Suprapubic skin (tissue), 4 donors: ENCODE measurements around the gene B3GALT5. TPM values are rescaled to one million over a fixed set of nuclear protein-coding genes. Genes with fewer than 3 reads are reported as not detected.
A peak's percentile ranks its signal among the peaks of the same experiment; 100 is the strongest.

ENCODE experiments used
- DNase-seq, 2 donors: peaks; one replicate each; pipeline ENCODE4 v3.0.0-alpha.2; 2019; ENCODE audit warnings: low spot score in 2 of 2
- H3K27ac ChIP-seq: fragments of 200-600 bp; sonication (generic); one replicate; pipeline ENCODE4 v1.5.1; 2019
- H3K27me3 ChIP-seq: fragments of 200-600 bp; sonication (generic); one replicate; pipeline ENCODE4 v1.5.1; 2019
- H3K36me3 ChIP-seq: fragments of 200-600 bp; sonication (generic); one replicate; pipeline ENCODE4 v1.5.1; 2019
- H3K4me1 ChIP-seq: fragments of 200-600 bp; sonication (generic); one replicate; pipeline ENCODE4 v1.5.1; 2019
- H3K4me3 ChIP-seq: fragments of 200-600 bp; sonication (generic); one replicate; pipeline ENCODE4 v1.5.1; 2019; ENCODE audit warnings: mild to moderate bottlenecking
- H3K9me3 ChIP-seq: fragments of 200-600 bp; sonication (generic); one replicate; pipeline ENCODE4 v1.5.1; 2019
- CTCF ChIP-seq, 2 donors: fragments of 200-600 bp in 1 of 2; fragments of 450-650 bp in 1 of 2; sonication (generic) in 1 of 2; IDR thresholded peaks; one replicate each; pipeline ENCODE4 v1.5.1; 2016 to 2019; ENCODE audit warnings: antibody characterized with exemption in 2 of 2, mild to moderate bottlenecking in 1 of 2, moderate library complexity in 1 of 2
- EP300 ChIP-seq: sonication (generic); formaldehyde crosslinking; IDR thresholded peaks from one replicate; pipeline ENCODE4 v1.6.1; 2017; ENCODE audit warnings: antibody characterized with exemption
- POLR2A ChIP-seq, 2 donors: fragments of 450-650 bp; IDR thresholded peaks; one replicate each; pipeline ENCODE4 v1.6.1; 2017; ENCODE audit warnings: antibody characterized with exemption in 2 of 2, mild to moderate bottlenecking in 2 of 2, moderate library complexity in 2 of 2
- POLR2AphosphoS5 ChIP-seq, 3 donors: sonication (generic); formaldehyde crosslinking; IDR thresholded peaks; one replicate each; pipeline ENCODE4 v1.6.1; 2017; ENCODE audit warnings: antibody characterized with exemption in 3 of 3
- WGBS: methylation state at CpG from one replicate; pipeline ENCODE4 v1.1.5; 2018; 5-methylcytosine and 5-hydroxymethylcytosine counted together
- total RNA-seq, 4 donors: library from RNA; depleted of rRNA; stranded (reverse); fragments of >200 nt; gene quantifications; one replicate each; pipeline ENCODE4 v1.1.0, GENCODE V29; 2016

The B3GALT5 gene
- total RNA-seq, 4 donors from 2014 or later, result 0.89 to 5.9 (median 3.1) TPM

DNA sequence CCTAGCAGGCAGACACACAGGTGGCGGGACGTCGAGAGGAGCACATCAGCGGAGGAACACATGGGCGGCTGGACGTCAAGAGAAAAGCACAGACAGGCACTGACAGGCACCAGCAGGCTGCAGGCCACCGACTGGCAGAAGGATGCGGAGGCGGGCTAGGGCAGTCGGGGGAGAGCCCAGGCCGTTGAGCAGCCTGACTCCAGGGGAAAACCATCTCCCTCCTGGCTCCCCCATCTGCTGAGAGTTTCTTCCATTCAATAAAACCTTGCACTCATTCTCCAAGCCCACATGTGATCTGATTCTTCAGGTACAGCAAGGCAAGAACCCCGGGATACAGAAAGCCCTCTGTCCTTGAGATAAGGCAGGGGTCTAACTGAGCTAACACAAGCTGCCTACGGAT, 25.5 kb downstream of the B3GALT5 start:
- 86% methylated on average over 13 of the region's 13 CpGs for WGBS
- Histone ChIP-seq H3K27ac (peak overlapping the region; percentile 55), H3K9me3 (no peaks in the 10 kb centered on the region), H3K36me3 (no peaks in the 10 kb centered on the region), H3K27me3 (peaks cover 5% of the 10 kb centered on the region), H3K4me3 (no peak overlapping the region), H3K4me1 (no peaks in the 10 kb centered on the region)
- no peak for TF ChIP-seq EP300
- no peak for TF ChIP-seq CTCF (IDR thresholded peaks at IDR 0.05)
- no peak for TF ChIP-seq POLR2AphosphoS5 (IDR thresholded peaks at IDR 0.05)
- no peak for TF ChIP-seq POLR2A (IDR thresholded peaks at IDR 0.05)
- DNase-seq, result no peak

GRCh38 chr21:39640754-39641153, 28.0 kb downstream of the B3GALT5 start:
- TF ChIP-seq POLR2AphosphoS5 (IDR thresholded peaks at IDR 0.05) (no peak), POLR2A (IDR thresholded peaks at IDR 0.05) (no peak), EP300 (no peak), CTCF (IDR thresholded peaks at IDR 0.05) (no peak)
- Histone ChIP-seq H3K4me3 (no peak overlapping the region), H3K9me3 (no peaks in the 10 kb centered on the region), H3K27me3 (peaks cover 5% of the 10 kb centered on the region), H3K27ac (no peak overlapping the region), H3K4me1 (no peaks in the 10 kb centered on the region), H3K36me3 (no peaks in the 10 kb centered on the region)
- no peak for DNase-seq
- 93% methylated on average over 4 of the region's 4 CpGs for WGBS

GRCh38 chr21:39641827-39642450, 29.2 kb downstream of the B3GALT5 start:
- no peak overlapping the region for H3K4me3 ChIP-seq
- no peak for DNase-seq
- no peak overlapping the region for H3K27ac ChIP-seq
- TF ChIP-seq POLR2AphosphoS5 (IDR thresholded peaks at IDR 0.05) (no peak), POLR2A (IDR thresholded peaks at IDR 0.05) (no peak), EP300 (no peak), CTCF (IDR thresholded peaks at IDR 0.05) (no peak)
- H3K9me3 ChIP-seq, result no peaks in the 10 kb centered on the region
- 65% methylated on average over 6 of the region's 6 CpGs for WGBS
- no peaks in the 10 kb centered on the region for H3K36me3 ChIP-seq
- peaks cover 5% of the 10 kb centered on the region for H3K27me3 ChIP-seq
- H3K4me1 ChIP-seq, result no peaks in the 10 kb centered on the region

GRCh38 chr21:39644062-39644560, 31.4 kb downstream of the B3GALT5 start:
- Histone ChIP-seq H3K4me1 (no peaks in the 10 kb centered on the region), H3K9me3 (no peaks in the 10 kb centered on the region), H3K27ac (peak overlapping the region; percentile 8), H3K4me3 (no peak overlapping the region), H3K27me3 (peaks cover 5% of the 10 kb centered on the region), H3K36me3 (no peaks in the 10 kb centered on the region)
- WGBS, result 60% methylated on average over 6 of the region's 6 CpGs
- DNase-seq, result no peak
- TF ChIP-seq POLR2AphosphoS5 (IDR thresholded peaks at IDR 0.05) (no peak), POLR2A (IDR thresholded peaks at IDR 0.05) (no peak)

- H3K4me1 ChIP-seq, result no peaks in the 10 kb centered on the region
- DNase-seq, result no peak
- H3K4me3 ChIP-seq, result no peak overlapping the region
- WGBS, result 67% methylated on average over 3 of the region's 3 CpGs
- H3K27ac ChIP-seq, result no peak overlapping the region
- H3K36me3 ChIP-seq, result no peaks in the 10 kb centered on the region
- H3K9me3 ChIP-seq, result no peaks in the 10 kb centered on the region
- H3K27me3 ChIP-seq, result no peaks in the 10 kb centered on the region
- no peak for TF ChIP-seq EP300
- TF ChIP-seq POLR2A (IDR thresholded peaks at IDR 0.05), result no peak
- no peak for TF ChIP-seq POLR2AphosphoS5 (IDR thresholded peaks at IDR 0.05)
- no peak for TF ChIP-seq CTCF (IDR thresholded peaks at IDR 0.05)
Measured at GRCh38 chr21:39645331-39645730, 32.6 kb downstream of the B3GALT5 start.
